Activated CD4-positive, alpha-beta T cell treated with anti-CD3 and anti-CD28 coated beads for 36 hours (primary cell): ENCODE data around the gene NEGR1. TPM values are rescaled to one million over a fixed set of nuclear protein-coding genes. Genes with fewer than 3 reads are reported as not detected.

Source experiments
- ATAC-seq: fragments of 200-7000 bp; cut with Tn5 transposase; one replicate; pipeline ENCODE4 v1.10.0; 2021; ENCODE audit warnings: mild to moderate bottlenecking, moderate library complexity
- CTCF ChIA-PET: fragments of 350-600 bp; sonication (Branson Sonifier 250); formaldehyde crosslinking; loops from one replicate; lab custom pipeline; 2021; ENCODE audit warnings: antibody characterized with exemption; lab: Charles Lee
- POLR2A ChIA-PET: fragments of 350-600 bp; sonication (Branson Sonifier 250); formaldehyde crosslinking; loops from one replicate; lab custom pipeline; 2021; ENCODE audit warnings: antibody characterized with exemption, inconsistent platforms; lab: Charles Lee
- DNase-seq: peaks from one replicate; pipeline ENCODE4 v3.0.0-alpha.2; 2020
- H3K27ac Mint-ChIP-seq: one replicate; pipeline ENCODE4 v1.8.0; 2021; ENCODE audit warnings: mixed read lengths
- H3K27me3 Mint-ChIP-seq: one replicate; pipeline ENCODE4 v1.8.0; 2021; ENCODE audit warnings: mixed read lengths
- H3K36me3 Mint-ChIP-seq: one replicate; pipeline ENCODE4 v1.8.0; 2021; ENCODE audit warnings: low read depth, mixed read lengths
- H3K4me1 Mint-ChIP-seq: one replicate; pipeline ENCODE4 v1.8.0; 2021; ENCODE audit warnings: mixed read lengths
- H3K4me3 Mint-ChIP-seq: one replicate; pipeline ENCODE4 v1.8.0; 2021; ENCODE audit warnings: mild to moderate bottlenecking, moderate library complexity, mixed read lengths
- H3K9me3 Mint-ChIP-seq: one replicate; pipeline ENCODE4 v1.8.0; 2021; ENCODE audit warnings: low read depth, mixed read lengths
- intact Hi-C, 2 experiments: fragments of 100-400 bp; cut with DNase I in 1 of 2; cut with micrococcal nuclease in 1 of 2; formaldehyde crosslinking; loops; one replicate each; pipeline versions ENCODE4 v1.14.2 to v1.15.1; 2022 to 2024; cut with DNase I, micrococcal nuclease
- total RNA-seq, 2 experiments: library from RNA; stranded (reverse); gene quantifications; one replicate each; pipeline ENCODE4 v1.2.3, GENCODE V29; 2021

NEGR1 gene
- total RNA-seq: not detected

- POLR2A ChIA-PET: interaction anchor here (0.7 kb wide), 1 partner anchor 52 kb away, joined by 3 read pairs; no protein-coding TSS in a partner anchor
- Mint-ChIP-seq H3K27me3 (peaks cover 24% of the 10 kb centered on the region), H3K4me1 (peaks cover 16% of the 10 kb centered on the region), H3K4me3 (no peak within 1 kb of the TSS), H3K9me3 (no peaks in the 10 kb centered on the region), H3K36me3 (no peaks in the 10 kb centered on the region), H3K27ac (no peak within 1 kb of the TSS)
- ATAC-seq (peak; percentile 60), DNase-seq (peak; percentile 84)
- CTCF ChIA-PET: interaction anchor here (1.8 kb wide), 1 partner anchor 13 kb away, joined by 4 read pairs; no protein-coding TSS in a partner anchor
- intact Hi-C loops: loop anchor here (5.0 kb wide), 4 partner anchors 85 to 1915 kb away; partner anchors contain the start of genes FPGT (in 1 of the 2), LRRIQ3 (in 1 of the 2) and ZRANB2 (in 1 of the 2)
These were observed at the start of gene NEGR1 for GRCh38 chr1:72282271-72283021. Gene NEGR1 (minus strand): TSS chr1:72282539.

GRCh38 chr1:72326494-72326893 is 44.2 kb upstream of the NEGR1 start:
- CTCF ChIA-PET: no interaction called here

GRCh38 chr1:72324451-72324850 is 42.1 kb upstream of the NEGR1 start:
- H3K4me3 Mint-ChIP-seq: no peak overlapping the region
- H3K36me3 Mint-ChIP-seq: no peaks in the 10 kb centered on the region
- no peaks in the 10 kb centered on the region for H3K9me3 Mint-ChIP-seq
- no peaks in the 10 kb centered on the region for H3K27me3 Mint-ChIP-seq
- no peaks in the 10 kb centered on the region for H3K4me1 Mint-ChIP-seq
- no peak overlapping the region for H3K27ac Mint-ChIP-seq
- ChIA-PET CTCF (no interaction called here), POLR2A (no interaction called here)
- intact Hi-C loops: no loop called here
- no peak for DNase-seq
- no peak for ATAC-seq

More at GRCh38 chr1:72326494-72326893, 44.2 kb upstream of the NEGR1 start:
- no peaks in the 10 kb centered on the region for H3K9me3 Mint-ChIP-seq
- DNase-seq (no peak), ATAC-seq (no peak)
- no peaks in the 10 kb centered on the region for H3K36me3 Mint-ChIP-seq
- H3K27ac Mint-ChIP-seq: no peak overlapping the region
- H3K27me3 Mint-ChIP-seq: no peaks in the 10 kb centered on the region
- intact Hi-C loops: no loop called here
- POLR2A ChIA-PET: no interaction called here
- no peak overlapping the region for H3K4me3 Mint-ChIP-seq
- H3K4me1 Mint-ChIP-seq: no peaks in the 10 kb centered on the region

- intact Hi-C loops: no loop called here
- DNase-seq (no peak), ATAC-seq (peak; percentile 30)
- ChIA-PET POLR2A (no interaction called here), CTCF (no interaction called here)
- H3K9me3 Mint-ChIP-seq: no peaks in the 10 kb centered on the region
- H3K27me3 Mint-ChIP-seq: no peaks in the 10 kb centered on the region
- no peaks in the 10 kb centered on the region for H3K4me1 Mint-ChIP-seq
- H3K36me3 Mint-ChIP-seq: no peaks in the 10 kb centered on the region
- H3K27ac Mint-ChIP-seq: no peak overlapping the region
- no peak overlapping the region for H3K4me3 Mint-ChIP-seq
These were observed 40.6 kb upstream of the NEGR1 start for GRCh38 chr1:72322910-72323309.

- ATAC-seq (no peak), DNase-seq (no peak)
- Mint-ChIP-seq H3K4me1 (no peaks in the 10 kb centered on the region), H3K36me3 (no peaks in the 10 kb centered on the region), H3K27ac (no peak overlapping the region), H3K9me3 (no peaks in the 10 kb centered on the region), H3K27me3 (peaks cover 4% of the 10 kb centered on the region), H3K4me3 (no peak overlapping the region)
- ChIA-PET CTCF (no interaction called here), POLR2A (no interaction called here)
- intact Hi-C loops: no loop called here
These were observed 14.2 kb upstream of the NEGR1 start for GRCh38 chr1:72296501-72296900.

GRCh38 chr1:72288886-72289285 is 6.5 kb upstream of the NEGR1 start:
- POLR2A ChIA-PET: no interaction called here
- Mint-ChIP-seq H3K9me3 (no peaks in the 10 kb centered on the region), H3K4me3 (no peak overlapping the region), H3K27me3 (peaks cover 7% of the 10 kb centered on the region), H3K4me1 (no peaks in the 10 kb centered on the region), H3K36me3 (no peaks in the 10 kb centered on the region), H3K27ac (no peak overlapping the region)
- intact Hi-C loops: no loop called here
- CTCF ChIA-PET: no interaction called here
- no peak for DNase-seq
- no peak for ATAC-seq

- DNase-seq (no peak), ATAC-seq (no peak)
- intact Hi-C loops: no loop called here
- ChIA-PET POLR2A (no interaction called here), CTCF (no interaction called here)
- H3K4me1 Mint-ChIP-seq: peaks cover 10% of the 10 kb centered on the region
- no peaks in the 10 kb centered on the region for H3K9me3 Mint-ChIP-seq
- H3K4me3 Mint-ChIP-seq: no peak overlapping the region
- H3K27me3 Mint-ChIP-seq: peaks cover 16% of the 10 kb centered on the region
- no peaks in the 10 kb centered on the region for H3K36me3 Mint-ChIP-seq
- no peak overlapping the region for H3K27ac Mint-ChIP-seq
These were observed 4.1 kb upstream of the NEGR1 start for GRCh38 chr1:72286401-72286800.

GRCh38 chr1:72285074-72285425 is 2.7 kb upstream of the NEGR1 start:
- CTCF ChIA-PET: no interaction called here
- no peaks in the 10 kb centered on the region for H3K36me3 Mint-ChIP-seq
- DNase-seq (peak; percentile 13), ATAC-seq (no peak)
- peaks cover 16% of the 10 kb centered on the region for H3K4me1 Mint-ChIP-seq
- H3K27me3 Mint-ChIP-seq: peaks cover 25% of the 10 kb centered on the region
- H3K9me3 Mint-ChIP-seq: no peaks in the 10 kb centered on the region
- H3K4me3 Mint-ChIP-seq: no peak overlapping the region
- POLR2A ChIA-PET: no interaction called here
- intact Hi-C loops: no loop called here
- no peak overlapping the region for H3K27ac Mint-ChIP-seq

GRCh38 chr1:72284348-72285073 is 2.2 kb upstream of the NEGR1 start:
- intact Hi-C loops: loop anchor here (5.0 kb wide), 4 partner anchors 83 to 1913 kb away; partner anchors contain the start of genes FPGT (in 1 of the 2), LRRIQ3 (in 1 of the 2) and ZRANB2 (in 1 of the 2)
- Mint-ChIP-seq H3K4me1 (peaks cover 16% of the 10 kb centered on the region), H3K27ac (no peak overlapping the region), H3K27me3 (peaks cover 25% of the 10 kb centered on the region), H3K4me3 (no peak overlapping the region), H3K36me3 (no peaks in the 10 kb centered on the region), H3K9me3 (no peaks in the 10 kb centered on the region)
- POLR2A ChIA-PET: no interaction called here
- DNase-seq (peak; percentile 66), ATAC-seq (peak; percentile 81)
- CTCF ChIA-PET: no interaction called here

- H3K9me3 Mint-ChIP-seq: no peaks in the 10 kb centered on the region
- peaks cover 16% of the 10 kb centered on the region for H3K4me1 Mint-ChIP-seq
- no peak for ATAC-seq
- H3K4me3 Mint-ChIP-seq: no peak overlapping the region
- ChIA-PET CTCF (interaction anchor here (0.5 kb wide), 1 partner anchor 285 kb away, joined by 3 read pairs; no protein-coding TSS in a partner anchor), POLR2A (no interaction called here)
- no peak for DNase-seq
- peaks cover 24% of the 10 kb centered on the region for H3K27me3 Mint-ChIP-seq
- H3K36me3 Mint-ChIP-seq: no peaks in the 10 kb centered on the region
- intact Hi-C loops: loop anchor here (5.0 kb wide), 4 partner anchors 83 to 1913 kb away; partner anchors contain the start of genes FPGT (in 1 of the 2), LRRIQ3 (in 1 of the 2) and ZRANB2 (in 1 of the 2)
- no peak overlapping the region for H3K27ac Mint-ChIP-seq
These were observed 1.7 kb upstream of the NEGR1 start for GRCh38 chr1:72284084-72284347.

GRCh38 chr1:72283307-72284083 is 1.2 kb upstream of the NEGR1 start:
- Mint-ChIP-seq H3K36me3 (no peaks in the 10 kb centered on the region), H3K27ac (no peak overlapping the region), H3K4me3 (no peak overlapping the region), H3K27me3 (peaks cover 22% of the 10 kb centered on the region), H3K9me3 (no peaks in the 10 kb centered on the region), H3K4me1 (peaks cover 16% of the 10 kb centered on the region)
- ChIA-PET CTCF (interaction anchor here (0.5 kb wide), 1 partner anchor 285 kb away, joined by 3 read pairs; no protein-coding TSS in a partner anchor), POLR2A (no interaction called here)
- ATAC-seq: no peak
- intact Hi-C loops: loop anchor here (5.0 kb wide), 4 partner anchors 84 to 1914 kb away; partner anchors contain the start of genes FPGT (in 1 of the 2), LRRIQ3 (in 1 of the 2) and ZRANB2 (in 1 of the 2)
- peak; percentile 38 for DNase-seq
